BLaER1 treated with 17β-estradiol and CSF1 and Interleukin-3, amounts not matched to agents 10 nM and 100 nM (cell line): ENCODE data around the gene CAMKMT.
A peak's percentile ranks its signal among the peaks of the same experiment; 100 is the strongest.

Source experiments
- H3K27ac ChIP-seq, 11 experiments: shearing (Covaris generic); formaldehyde crosslinking; 2 replicates each; pipeline ENCODE4 v1.8.1; 2022
- H3K27me3 ChIP-seq, 11 experiments: shearing (Covaris generic); formaldehyde crosslinking; 2 replicates each; pipeline ENCODE4 v1.8.1; 2022
- H3K36me3 ChIP-seq, 11 experiments: shearing (Covaris generic); formaldehyde crosslinking; 2 replicates each; pipeline ENCODE4 v1.8.1; 2022
- H3K4me1 ChIP-seq, 10 experiments: shearing (Covaris generic); formaldehyde crosslinking; 2 replicates each; pipeline ENCODE4 v1.8.1; 2022
- H3K4me2 ChIP-seq, 11 experiments: shearing (Covaris generic); formaldehyde crosslinking; 2 replicates each; pipeline ENCODE4 v1.8.1; 2022
- H3K4me3 ChIP-seq, 10 experiments: shearing (Covaris generic); formaldehyde crosslinking; 2 replicates each; pipeline ENCODE4 v1.8.1; 2022
- H3K9ac ChIP-seq, 11 experiments: shearing (Covaris generic); formaldehyde crosslinking; 2 replicates each; pipeline ENCODE4 v1.8.1; 2022
- H3K9me3 ChIP-seq, 11 experiments: shearing (Covaris generic); formaldehyde crosslinking; replicated peaks in 1 of 11; 2 replicates each; pipeline ENCODE4 v1.8.1; 2022
- H4K20me1 ChIP-seq, 11 experiments: shearing (Covaris generic); formaldehyde crosslinking; 2 replicates each; pipeline ENCODE4 v1.8.1; 2022
- Cebpa-rat ChIP-seq, 11 experiments: shearing (Covaris generic); IDR thresholded peaks; 2 replicates each; pipeline ENCODE4 v1.8.1; 2022

The CAMKMT gene

GRCh38 chr2:44551497-44551896 lies 189.8 kb downstream of the CAMKMT start:
- no peaks in the 10 kb centered on the region for H3K9me3 ChIP-seq
- peaks cover 0 to 12% (median 0%) of the 10 kb centered on the region in 11 experiments; a peak in 2 of 22 replicates for H3K36me3 ChIP-seq
- H3K4me3 ChIP-seq: no peak overlapping the region
- H3K4me1 ChIP-seq: peaks cover 0 to 8% (median 0%) of the 10 kb centered on the region in 10 experiments; a peak in 3 of 20 replicates
- TF ChIP-seq Cebpa-rat (IDR thresholded peaks at IDR 0.05): no peak
- no peaks in the 10 kb centered on the region for H4K20me1 ChIP-seq
- no peak overlapping the region for H3K4me2 ChIP-seq
- H3K9ac ChIP-seq: no peak overlapping the region
- H3K27me3 ChIP-seq: no peaks in the 10 kb centered on the region
- H3K27ac ChIP-seq: no peak overlapping the region

- H3K27ac ChIP-seq: no peak overlapping the region
- H3K9me3 ChIP-seq: no peaks in the 10 kb centered on the region
- H3K27me3 ChIP-seq: no peaks in the 10 kb centered on the region
- H3K36me3 ChIP-seq: peaks cover 0 to 12% (median 0%) of the 10 kb centered on the region in 11 experiments; a peak in 5 of 22 replicates
- H3K4me1 ChIP-seq: peaks cover 0 to 8% (median 0%) of the 10 kb centered on the region in 10 experiments; a peak in 3 of 20 replicates
- H4K20me1 ChIP-seq: no peaks in the 10 kb centered on the region
- H3K9ac ChIP-seq: no peak overlapping the region
- no peak overlapping the region for H3K4me2 ChIP-seq
- no peak overlapping the region for H3K4me3 ChIP-seq
- no peak for TF ChIP-seq Cebpa-rat (IDR thresholded peaks at IDR 0.05)
These were observed 191.7 kb downstream of the CAMKMT start for GRCh38 chr2:44553456-44553855.

GRCh38 chr2:44555700-44556099 lies 194.0 kb downstream of the CAMKMT start:
- Histone ChIP-seq H3K36me3 (peaks cover 0 to 9% (median 0%) of the 10 kb centered on the region in 11 experiments; a peak in 5 of 22 replicates), H3K4me1 (peaks cover 0 to 9% (median 3%) of the 10 kb centered on the region in 10 experiments; a peak in 7 of 20 replicates), H4K20me1 (no peaks in the 10 kb centered on the region), H3K27me3 (no peaks in the 10 kb centered on the region), H3K4me3 (no peak overlapping the region), H3K9me3 (no peaks in the 10 kb centered on the region), H3K9ac (no peak overlapping the region), H3K4me2 (no peak overlapping the region), H3K27ac (no peak overlapping the region)
- TF ChIP-seq Cebpa-rat (IDR thresholded peaks at IDR 0.05): no peak

- Histone ChIP-seq H3K4me1 (peaks cover 0 to 9% (median 3%) of the 10 kb centered on the region in 10 experiments; a peak in 4 of 20 replicates), H3K4me3 (no peak overlapping the region), H3K4me2 (peak overlapping the region in 2 of 11 experiments; percentile 18 to 31; a peak in 3 of 22 replicates), H3K27ac (no peak overlapping the region), H4K20me1 (no peaks in the 10 kb centered on the region), H3K9me3 (no peaks in the 10 kb centered on the region), H3K36me3 (peaks cover 0 to 9% (median 0%) of the 10 kb centered on the region in 11 experiments; a peak in 4 of 22 replicates), H3K27me3 (no peaks in the 10 kb centered on the region), H3K9ac (no peak overlapping the region)
- TF ChIP-seq Cebpa-rat (IDR thresholded peaks at IDR 0.05): no peak
These were observed 197.4 kb downstream of the CAMKMT start for GRCh38 chr2:44559108-44559507.

- no peak overlapping the region for H3K4me2 ChIP-seq
- H3K27me3 ChIP-seq: no peaks in the 10 kb centered on the region
- peaks cover 0 to 9% (median 5%) of the 10 kb centered on the region in 10 experiments; a peak in 4 of 20 replicates for H3K4me1 ChIP-seq
- no peaks in the 10 kb centered on the region for H4K20me1 ChIP-seq
- no peak overlapping the region for H3K9ac ChIP-seq
- peaks cover 0 to 13% (median 0%) of the 10 kb centered on the region in 11 experiments; a peak in 4 of 22 replicates for H3K36me3 ChIP-seq
- H3K4me3 ChIP-seq: no peak overlapping the region
- H3K27ac ChIP-seq: no peak overlapping the region
- no peak for TF ChIP-seq Cebpa-rat (IDR thresholded peaks at IDR 0.05)
- no peaks in the 10 kb centered on the region for H3K9me3 ChIP-seq
These were observed 198.6 kb downstream of the CAMKMT start for GRCh38 chr2:44560352-44560751.

- no peak overlapping the region for H3K4me3 ChIP-seq
- H3K9ac ChIP-seq: no peak overlapping the region
- H4K20me1 ChIP-seq: no peaks in the 10 kb centered on the region
- peaks cover 0 to 13% (median 0%) of the 10 kb centered on the region in 11 experiments; a peak in 4 of 22 replicates for H3K36me3 ChIP-seq
- no peaks in the 10 kb centered on the region for H3K27me3 ChIP-seq
- H3K4me1 ChIP-seq: peaks cover 0 to 9% (median 5%) of the 10 kb centered on the region in 10 experiments; a peak in 4 of 20 replicates
- no peak overlapping the region for H3K4me2 ChIP-seq
- H3K27ac ChIP-seq: no peak overlapping the region
- no peak for TF ChIP-seq Cebpa-rat (IDR thresholded peaks at IDR 0.05)
- H3K9me3 ChIP-seq: no peaks in the 10 kb centered on the region
These were observed 199.2 kb downstream of the CAMKMT start for GRCh38 chr2:44560941-44561340.

- H3K27ac ChIP-seq: no peak overlapping the region
- H3K4me1 ChIP-seq: peaks cover 0 to 9% (median 5%) of the 10 kb centered on the region in 10 experiments; a peak in 4 of 20 replicates
- H3K27me3 ChIP-seq: no peaks in the 10 kb centered on the region
- H3K9me3 ChIP-seq: no peaks in the 10 kb centered on the region
- H3K4me3 ChIP-seq: no peak overlapping the region
- H3K4me2 ChIP-seq: no peak overlapping the region
- H4K20me1 ChIP-seq: no peaks in the 10 kb centered on the region
- no peak overlapping the region for H3K9ac ChIP-seq
- peaks cover 0 to 12% (median 0%) of the 10 kb centered on the region in 11 experiments; a peak in 4 of 22 replicates for H3K36me3 ChIP-seq
- peak in 2 of 11 experiments; percentile 15 to 36; a peak in 1 of 22 replicates for TF ChIP-seq Cebpa-rat (IDR thresholded peaks at IDR 0.05)
These were observed 201.0 kb downstream of the CAMKMT start for GRCh38 chr2:44562737-44563136.

- Histone ChIP-seq H3K4me2 (no peak overlapping the region), H3K9me3 (no peaks in the 10 kb centered on the region), H3K27me3 (no peaks in the 10 kb centered on the region), H3K27ac (no peak overlapping the region), H3K36me3 (0 out of 22 replicates have a peak, but pooled peaks cover 0 to 4% (median 0%) of the 10 kb centered on the region in 11 experiments), H3K4me1 (0 out of 20 replicates have a peak, but pooled peaks cover 0 to 4% (median 0%) of the 10 kb centered on the region in 10 experiments), H3K4me3 (no peak overlapping the region), H4K20me1 (no peaks in the 10 kb centered on the region), H3K9ac (no peak overlapping the region)
- no peak for TF ChIP-seq Cebpa-rat (IDR thresholded peaks at IDR 0.05)
These were observed 203.0 kb downstream of the CAMKMT start for GRCh38 chr2:44564752-44565151.

GRCh38 chr2:44566059-44566458 lies 204.3 kb downstream of the CAMKMT start:
- no peaks in the 10 kb centered on the region for H4K20me1 ChIP-seq
- no peak overlapping the region for H3K4me3 ChIP-seq
- H3K4me2 ChIP-seq: no peak overlapping the region
- no peaks in the 10 kb centered on the region for H3K9me3 ChIP-seq
- 0 out of 20 replicates have a peak, but pooled peaks cover 0 to 4% (median 0%) of the 10 kb centered on the region in 10 experiments for H3K4me1 ChIP-seq
- H3K9ac ChIP-seq: no peak overlapping the region
- H3K36me3 ChIP-seq: 0 out of 22 replicates have a peak, but pooled peaks cover 0 to 4% (median 0%) of the 10 kb centered on the region in 11 experiments
- H3K27me3 ChIP-seq: no peaks in the 10 kb centered on the region
- no peak overlapping the region for H3K27ac ChIP-seq
- TF ChIP-seq Cebpa-rat (IDR thresholded peaks at IDR 0.05): no peak

GRCh38 chr2:44569491-44569890 lies 207.7 kb downstream of the CAMKMT start:
- Histone ChIP-seq H3K4me2 (no peak overlapping the region), H3K4me3 (no peak overlapping the region), H3K27me3 (no peaks in the 10 kb centered on the region), H3K27ac (no peak overlapping the region), H3K36me3 (0 out of 22 replicates have a peak, but pooled peaks cover 0 to 4% (median 0%) of the 10 kb centered on the region in 11 experiments), H4K20me1 (no peaks in the 10 kb centered on the region), H3K4me1 (0 out of 20 replicates have a peak, but pooled peaks cover 0 to 4% (median 0%) of the 10 kb centered on the region in 10 experiments), H3K9ac (no peak overlapping the region), H3K9me3 (no peaks in the 10 kb centered on the region)
- no peak for TF ChIP-seq Cebpa-rat (IDR thresholded peaks at IDR 0.05)
